IMR-90 (cell line): ENCODE results near the gene DUSP8. TPM values are rescaled to one million over a fixed set of nuclear protein-coding genes. Genes with fewer than 3 reads are reported as not detected.

Experiments used
- ATAC-seq: fragments of 200-7000 bp; cut with Tn5 transposase; 2 replicates; pipeline ENCODE4 v1.9.1; 2020; ENCODE audit warnings: low read depth, mild to moderate bottlenecking, moderate library complexity
- BruUV-seq: library from RNA; stranded (reverse); fragments of 400-500 nt; replicated peaks from 2 replicates; lab custom pipeline; 2021; lab: Mats Ljungman, UMichigan
- CTCF ChIA-PET: fragments of 300-600 bp; formaldehyde crosslinking; extraction: SDS; loops from one replicate; lab custom pipeline; 2021; ENCODE audit warnings: antibody characterized with exemption; lab: Yijun Ruan, JAX
- POLR2A ChIA-PET: fragments of 300-600 bp; sonication (Branson Sonifier 250); formaldehyde crosslinking; loops from one replicate; lab custom pipeline; 2022; ENCODE audit warnings: antibody characterized with exemption; ENCODE audit not compliant: unreplicated experiment; lab: Charles Lee
- DNase-seq: peaks from one replicate; pipeline ENCODE4 v3.0.0; 2013
- H2AFZ ChIP-seq: replicated peaks from 2 replicates; pipeline ENCODE3; 2013; ENCODE audit warnings: low read length, mild to moderate bottlenecking; ENCODE audit not compliant: poor library complexity
- H2AK5ac ChIP-seq: 2 replicates; pipeline ENCODE4 v1.6.1; 2013; ENCODE audit warnings: low read depth, low read length, inconsistent platforms
- H2AK9ac ChIP-seq: replicated peaks from 2 replicates; pipeline ENCODE3; 2013; ENCODE audit warnings: mild to moderate bottlenecking, low read depth, low read length, moderate library complexity; ENCODE audit not compliant: poor library complexity
- H2BK120ac ChIP-seq: 2 replicates; pipeline ENCODE4 v1.6.1; 2013; ENCODE audit warnings: low read depth, low read length, inconsistent platforms
- H2BK15ac ChIP-seq: 3 replicates; pipeline ENCODE4 v1.6.1; 2013; ENCODE audit warnings: low read depth, low read length, inconsistent platforms
- H2BK20ac ChIP-seq: 2 replicates; pipeline ENCODE4 v1.6.1; 2013; ENCODE audit warnings: low read depth, mild to moderate bottlenecking, inconsistent platforms, low read length, moderate library complexity
- H2BK5ac ChIP-seq: 2 replicates; pipeline ENCODE4 v1.6.1; 2013; ENCODE audit warnings: mild to moderate bottlenecking, low read depth, low read length, inconsistent platforms; ENCODE audit not compliant: poor library complexity, severe bottlenecking
- H3K14ac ChIP-seq: replicated peaks from 2 replicates; pipeline ENCODE4 v1.6.1; 2013; ENCODE audit warnings: low read depth, low read length, inconsistent platforms
- H3K18ac ChIP-seq: 2 replicates; pipeline ENCODE4 v1.6.1; 2013; ENCODE audit warnings: low read depth, low read length, control low read depth
- H3K23ac ChIP-seq: 2 replicates; pipeline ENCODE4 v1.6.1; 2013; ENCODE audit warnings: low read depth, low read length, inconsistent platforms
- H3K27ac ChIP-seq: 2 replicates; pipeline ENCODE4 v1.5.1; 2013; ENCODE audit warnings: mild to moderate bottlenecking, control low read depth, low read length; ENCODE audit not compliant: insufficient read depth
- H3K27me3 ChIP-seq: 2 replicates; pipeline ENCODE4 v1.6.1; 2013; ENCODE audit warnings: low read length; ENCODE audit not compliant: control insufficient read depth, insufficient read depth
- H3K36me3 ChIP-seq: 2 replicates; pipeline ENCODE4 v1.6.1; 2013; ENCODE audit warnings: low read length, mixed read lengths; ENCODE audit not compliant: control insufficient read depth, insufficient read depth
- H3K4ac ChIP-seq: 2 replicates; pipeline ENCODE4 v1.6.1; 2013; ENCODE audit warnings: low read depth, low read length, inconsistent platforms
- H3K4me1 ChIP-seq: 2 replicates; pipeline ENCODE4 v1.6.1; 2013; ENCODE audit warnings: low read length, mixed read lengths; ENCODE audit not compliant: control insufficient read depth, insufficient read depth
- H3K4me2 ChIP-seq: 2 replicates; pipeline ENCODE4 v1.6.1; 2013; ENCODE audit warnings: low read depth, mild to moderate bottlenecking, control low read depth, low read length, moderate library complexity
- H3K4me3 ChIP-seq: 2 replicates; pipeline ENCODE4 v1.5.1; 2013; ENCODE audit warnings: low read depth, mild to moderate bottlenecking, control low read depth, low read length, moderate library complexity; ENCODE audit not compliant: insufficient read depth
- H3K56ac ChIP-seq: 2 replicates; pipeline ENCODE4 v1.6.1; 2013; ENCODE audit warnings: low read length, inconsistent platforms; ENCODE audit not compliant: insufficient read depth; ENCODE audit errors: extremely low read depth
- H3K79me1 ChIP-seq, 2 experiments: 2 replicates each; pipeline ENCODE4 v1.6.1; 2013; ENCODE audit warnings: low read length in 2 of 2, inconsistent platforms in 1 of 2, low read depth in 1 of 2
- H3K9ac ChIP-seq: 2 replicates; pipeline ENCODE4 v1.6.1; 2013; ENCODE audit warnings: low read depth, low read length, control low read depth
- H3K9me1 ChIP-seq: 2 replicates; pipeline ENCODE4 v1.6.1; 2013; ENCODE audit warnings: low read length, inconsistent platforms; ENCODE audit not compliant: insufficient read depth
- H3K9me3 ChIP-seq: 2 replicates; pipeline ENCODE4 v1.6.1; 2013; ENCODE audit warnings: low read length; ENCODE audit not compliant: control insufficient read depth, insufficient read depth
- H4K20me1 ChIP-seq: 2 replicates; pipeline ENCODE4 v1.6.1; 2013; ENCODE audit warnings: low read length, inconsistent platforms; ENCODE audit not compliant: insufficient read depth
- H4K5ac ChIP-seq: 2 replicates; pipeline ENCODE4 v1.6.1; 2013; ENCODE audit warnings: mild to moderate bottlenecking, low read depth, low read length, control low read depth
- H4K8ac ChIP-seq, 2 experiments: 2 replicates each; pipeline ENCODE4 v1.6.1; 2013; ENCODE audit warnings: low read depth in 2 of 2, low read length in 2 of 2, control low read depth in 1 of 2, inconsistent platforms in 1 of 2
- H4K91ac ChIP-seq: 2 replicates; pipeline ENCODE4 v1.6.1; 2013; ENCODE audit warnings: low read depth, low read length, inconsistent platforms; ENCODE audit not compliant: insufficient read depth
- BHLHE40 ChIP-seq: fragments of 150-350 bp; IDR thresholded peaks from 2 replicates; pipeline ENCODE4 v1.6.1; 2016; ENCODE audit warnings: mild to moderate bottlenecking, low read depth, low read length
- CEBPB ChIP-seq: IDR thresholded peaks from 2 replicates; pipeline ENCODE4 v1.6.1; 2012; ENCODE audit warnings: low read depth, low read length, improper control_type of control experiment
- CHD1 ChIP-seq: IDR thresholded peaks from 2 replicates; pipeline ENCODE4 v1.6.1; 2012; ENCODE audit warnings: low read depth, low read length, improper control_type of control experiment
- CTCF ChIP-seq: conservative IDR thresholded peaks from 2 replicates; pipeline ENCODE4 v1.5.1; 2012; ENCODE audit warnings: mild to moderate bottlenecking, low read depth, low read length, improper control_type of control experiment
- ELK1 ChIP-seq: fragments of 150-350 bp; IDR thresholded peaks from 2 replicates; pipeline ENCODE4 v1.6.1; 2016; ENCODE audit warnings: low read depth, mild to moderate bottlenecking, low read length, moderate library complexity, borderline replicate concordance
- FOS ChIP-seq: fragments of 150-350 bp; IDR thresholded peaks from 2 replicates; pipeline ENCODE4 v1.6.1; 2016; ENCODE audit warnings: low read depth, low read length
- MAFK ChIP-seq: IDR thresholded peaks from 2 replicates; pipeline ENCODE4 v1.6.1; 2012; ENCODE audit warnings: low read depth, low read length, improper control_type of control experiment
- MAZ ChIP-seq: IDR thresholded peaks from 2 replicates; pipeline ENCODE4 v1.6.1; 2012; ENCODE audit warnings: low read depth, mild to moderate bottlenecking, low read length, improper control_type of control experiment, moderate library complexity, borderline replicate concordance
- MXI1 ChIP-seq: IDR thresholded peaks from 2 replicates; pipeline ENCODE4 v1.6.1; 2012; ENCODE audit warnings: low read depth, mild to moderate bottlenecking, low read length, moderate library complexity, borderline replicate concordance
- NFE2L2 ChIP-seq: fragments of 150-350 bp; IDR thresholded peaks from 2 replicates; pipeline ENCODE4 v1.6.1; 2016; ENCODE audit warnings: low read depth, mild to moderate bottlenecking, low read length
- POLR2A ChIP-seq: IDR thresholded peaks from 2 replicates; pipeline ENCODE4 v1.6.1; 2012; ENCODE audit warnings: mild to moderate bottlenecking, low read depth, low read length
- RAD21 ChIP-seq: IDR thresholded peaks from 2 replicates; pipeline ENCODE4 v1.6.1; 2012; ENCODE audit warnings: low read length, improper control_type of control experiment
- RCOR1 ChIP-seq: IDR thresholded peaks from 2 replicates; pipeline ENCODE4 v1.6.1; 2012; ENCODE audit warnings: mild to moderate bottlenecking, low read length, improper control_type of control experiment; ENCODE audit not compliant: insufficient replicate concordance
- RFX5 ChIP-seq: IDR thresholded peaks from 2 replicates; pipeline ENCODE4 v1.8.0; 2012; ENCODE audit warnings: low read depth, mild to moderate bottlenecking, low read length, moderate library complexity
- SMC3 ChIP-seq: fragments of 150-350 bp; IDR thresholded peaks from 2 replicates; pipeline ENCODE4 v1.6.1; 2016; ENCODE audit warnings: low read depth, mild to moderate bottlenecking, antibody characterized with exemption, low read length, moderate library complexity
- USF2 ChIP-seq: fragments of 150-350 bp; IDR thresholded peaks from 2 replicates; pipeline ENCODE4 v1.6.1; 2017; ENCODE audit warnings: mild to moderate bottlenecking, antibody characterized with exemption, low read length, low read depth
- WGBS, 2 experiments: methylation state at CpG; one replicate each; pipeline versions ENCODE4 v1.1.5 to v1.1.7; 2013; ENCODE audit warnings: missing lambda C conversion rate in 2 of 2; ENCODE audit not compliant: insufficient read length in 1 of 2; ENCODE audit errors: extremely low coverage in 2 of 2; 5-methylcytosine and 5-hydroxymethylcytosine counted together
- dilution Hi-C: fragments of 300-500 bp; cut with HindIII; formaldehyde crosslinking; loops from one replicate; pipeline ENCODE4 v1.14.3; 2018; ENCODE audit warnings: low sequenced_read_pairs; ENCODE audit not compliant: unreplicated experiment
- in situ Hi-C: fragments of 300-500 bp; cut with MboI; formaldehyde crosslinking; loops from 3 replicates; pipeline ENCODE4 v1.14.3; 2019; ENCODE audit warnings: low sequenced_read_pairs, inconsistent platforms, mixed read lengths
- intact Hi-C: fragments of 100-400 bp; cut with micrococcal nuclease; formaldehyde crosslinking; loops from 2 replicates; pipeline ENCODE4 v1.10.0; 2022
- polyA plus RNA-seq, 3 experiments: library from polyadenylated mRNA; depleted of rRNA; stranded (reverse); fragments of >200 nt; gene quantifications; 2 replicates each; pipeline ENCODE4 v1.2.3, GENCODE V29; 2012; ENCODE audit warnings: low replicate concordance in 1 of 3
- total RNA-seq: library from RNA; depleted of rRNA; stranded (reverse); fragments of >200 nt; gene quantifications from 2 replicates; pipeline ENCODE4 v1.2.3, GENCODE V29; 2012

The DUSP8 gene
- total and polyA plus RNA-seq, 2 of the 4 experiments (the other 2 are of a cell fraction): 0.72 to 4.2 TPM

GRCh38 chr11:1540074-1540473 lies 32.0 kb downstream of the DUSP8 start:
- no CpG with 5 or more reads among the region's 6 CpGs for WGBS, 2 experiments
- dilution Hi-C loops: no loop called here

More at GRCh38 chr11:1540074-1540473, 32.0 kb downstream of the DUSP8 start:
- H4K91ac ChIP-seq: no peak overlapping the region
- H2BK120ac ChIP-seq: no peak overlapping the region
- no peak for ATAC-seq
- no peak overlapping the region for H3K4me3 ChIP-seq
- intact Hi-C loops (no loop called here), in situ Hi-C loops (no loop called here)
- no peak for DNase-seq
- ChIA-PET CTCF (no interaction called here), POLR2A (no interaction called here)
- TF ChIP-seq POLR2A (no peak), RCOR1 (no peak), USF2 (no peak), CHD1 (no peak), RAD21 (no peak), CEBPB (no peak), FOS (no peak), ELK1 (no peak), NFE2L2 (no peak), MAZ (no peak), MAFK (no peak), BHLHE40 (no peak), MXI1 (no peak), SMC3 (no peak), CTCF (no peak), RFX5 (no peak)
- H3K27me3 ChIP-seq: peaks cover 53% of the 10 kb centered on the region
- H3K79me1 ChIP-seq: peaks cover 16 to 24% of the 10 kb centered on the region in 2 experiments
- no peak overlapping the region for H2BK15ac ChIP-seq
- H4K8ac ChIP-seq: no peak overlapping the region
- H3K27ac ChIP-seq: no peak overlapping the region
- H4K5ac ChIP-seq: no peak overlapping the region
- peaks cover 20% of the 10 kb centered on the region for H4K20me1 ChIP-seq
- H2AK9ac ChIP-seq: no peak overlapping the region
- no peak overlapping the region for H3K4ac ChIP-seq
- no peak overlapping the region for H3K9ac ChIP-seq
- peaks cover 4% of the 10 kb centered on the region for H3K9me3 ChIP-seq
- no peak overlapping the region for H3K56ac ChIP-seq
- H3K4me2 ChIP-seq: no peak overlapping the region
- H2BK20ac ChIP-seq: no peak overlapping the region
- no peak overlapping the region for H2AK5ac ChIP-seq
- no peak overlapping the region for H2AFZ ChIP-seq
- H2BK5ac ChIP-seq: no peak overlapping the region
- no peak overlapping the region for H3K18ac ChIP-seq
- H3K23ac ChIP-seq: no peak overlapping the region
- no peak overlapping the region for H3K14ac ChIP-seq
- H3K9me1 ChIP-seq: no peaks in the 10 kb centered on the region; the same call in none of the 2 replicates
- no TSS peak for BruUV-seq
- H3K36me3 ChIP-seq: 0 out of 2 replicates have a peak, but pooled peaks cover 3% of the 10 kb centered on the region
- H3K4me1 ChIP-seq: no peaks in the 10 kb centered on the region
